ENCODE measurements around the gene EIPR1. TPM values are rescaled to one million over a fixed set of nuclear protein-coding genes. Genes with fewer than 3 reads are reported as not detected.

Gene EIPR1
- total RNA-seq, 2 donors from 2014 or later: 14.1 to 16.3 TPM

- DNase-seq (ENCODE audit: low spot score): no peak
- intact Hi-C loops (cut with DNase I): no loop called here
These were observed 27.7 kb upstream of the EIPR1 start for GRCh38 chr2:3405307-3405706.

DNA sequence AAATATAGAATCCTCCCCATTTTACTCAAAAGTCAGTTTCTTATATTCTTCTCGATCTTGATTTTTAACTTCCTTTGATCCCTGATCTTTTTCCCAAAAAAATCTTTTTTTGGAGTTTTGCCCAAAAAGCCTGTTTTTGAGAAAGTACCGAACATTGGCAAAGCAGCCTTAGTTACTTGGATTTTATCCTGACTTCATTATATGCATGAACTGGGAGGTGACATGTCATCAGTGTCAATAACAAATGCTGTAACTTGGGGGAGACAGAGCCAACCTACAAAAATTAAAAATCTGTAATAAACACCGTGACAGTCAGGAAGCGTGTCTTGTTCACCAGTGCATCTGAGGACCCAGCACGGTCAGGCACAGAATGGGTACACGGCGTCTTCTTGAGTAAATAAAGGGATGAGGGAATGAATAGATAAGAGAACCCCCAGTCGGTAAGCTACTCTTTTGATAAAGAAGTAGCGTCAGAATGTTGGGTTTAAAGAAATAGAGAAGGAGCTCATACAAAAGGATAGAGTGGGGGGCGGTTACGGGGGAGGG is 26.8 kb upstream of the EIPR1 start:
- intact Hi-C loops (cut with DNase I): no loop called here
- DNase-seq (ENCODE audit: low spot score): no peak

GRCh38 chr2:3403587-3404334 is 26.1 kb upstream of the EIPR1 start:
- no peak for DNase-seq (ENCODE audit: low spot score)
- intact Hi-C loops (cut with DNase I): no loop called here

DNA sequence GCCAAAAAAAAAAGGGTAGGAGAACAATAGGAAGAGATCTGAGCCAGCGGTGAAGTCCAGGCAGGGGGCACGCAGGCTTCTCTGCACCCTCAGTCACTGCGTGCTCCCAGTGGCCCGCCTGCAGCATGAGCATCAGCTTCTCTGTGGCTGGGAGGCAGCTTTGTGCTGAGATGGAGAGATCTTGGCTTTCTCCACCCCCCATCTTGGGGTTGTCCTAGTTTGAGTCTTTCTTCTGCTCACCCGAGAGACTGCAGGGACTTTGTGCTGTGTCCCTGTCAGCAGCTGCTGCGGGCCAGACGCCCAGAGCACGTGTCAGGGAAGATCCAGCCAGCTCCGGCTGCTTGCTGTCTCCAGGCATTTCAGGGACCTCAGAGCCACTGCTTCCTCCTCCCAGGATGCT is 22.2 kb upstream of the EIPR1 start:
- no peak for DNase-seq (ENCODE audit: low spot score)
- intact Hi-C loops (cut with DNase I): no loop called here

DNA sequence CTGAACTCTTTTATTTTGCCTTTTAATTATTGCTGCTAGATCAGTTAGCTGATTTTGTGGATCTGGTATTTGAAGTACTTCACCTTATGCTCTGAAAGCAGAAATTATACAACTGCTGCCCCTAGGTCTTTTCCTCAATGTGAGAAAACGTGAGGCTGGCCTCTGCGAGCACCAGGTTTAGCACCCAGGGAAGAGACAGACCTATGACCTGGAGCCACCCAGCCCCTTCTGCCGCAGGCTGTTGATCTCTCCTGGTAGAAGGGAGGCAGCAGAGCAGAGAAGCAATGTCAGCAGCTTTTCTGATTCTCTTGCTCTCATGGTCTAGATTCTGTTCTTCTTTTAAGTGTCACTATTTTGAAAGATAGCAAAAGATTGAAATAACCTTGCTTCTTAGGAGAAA is 21.8 kb upstream of the EIPR1 start:
- DNase-seq (ENCODE audit: low spot score): no peak
- intact Hi-C loops (cut with DNase I): no loop called here

DNA sequence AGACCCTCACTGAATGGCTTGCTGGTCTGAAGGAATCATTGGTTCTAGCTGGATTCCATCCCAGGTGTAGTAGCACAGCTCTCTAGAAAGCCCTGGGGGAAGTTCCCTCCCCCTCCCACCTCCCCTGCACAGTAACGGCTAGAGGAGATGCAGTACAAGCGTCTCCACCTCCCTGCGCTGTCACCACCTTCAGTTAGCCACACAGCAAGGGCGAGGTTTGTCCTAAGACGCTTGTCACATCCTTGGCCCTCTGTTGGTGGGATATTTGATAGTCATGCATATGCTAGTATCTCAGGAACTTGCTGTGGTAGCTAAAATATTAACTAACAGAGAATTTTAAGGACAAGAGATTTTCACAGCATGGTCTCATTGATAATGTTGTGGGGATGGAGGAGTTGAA is 21.2 kb upstream of the EIPR1 start:
- no peak for DNase-seq (ENCODE audit: low spot score)
- intact Hi-C loops (cut with DNase I): no loop called here

GRCh38 chr2:3396920-3397559 is 19.4 kb upstream of the EIPR1 start:
- intact Hi-C loops (cut with DNase I): no loop called here
- no peak for DNase-seq (ENCODE audit: low spot score)

- DNase-seq (ENCODE audit: low spot score): no peak
- intact Hi-C loops (cut with DNase I): no loop called here
These were observed 14.6 kb upstream of the EIPR1 start for GRCh38 chr2:3392216-3392615.

- intact Hi-C loops (cut with DNase I): no loop called here
- no peak for DNase-seq (ENCODE audit: low spot score)
These were observed 12.4 kb upstream of the EIPR1 start for GRCh38 chr2:3390041-3390440.

GRCh38 chr2:3389193-3389592 is 11.6 kb upstream of the EIPR1 start:
- no peak for DNase-seq (ENCODE audit: low spot score)
- intact Hi-C loops (cut with DNase I): no loop called here

GRCh38 chr2:3388412-3388738 is 10.8 kb upstream of the EIPR1 start:
- DNase-seq (ENCODE audit: low spot score): no peak
- intact Hi-C loops (cut with DNase I): no loop called here

GRCh38 chr2:3387644-3388411 is 10.2 kb upstream of the EIPR1 start:
- DNase-seq (ENCODE audit: low spot score): peak; percentile 70
- intact Hi-C loops (cut with DNase I): loop anchor here in 1 of 2 donors (1.0 kb wide), 1 partner anchor 21 kb away; no protein-coding TSS in a partner anchor

DNA sequence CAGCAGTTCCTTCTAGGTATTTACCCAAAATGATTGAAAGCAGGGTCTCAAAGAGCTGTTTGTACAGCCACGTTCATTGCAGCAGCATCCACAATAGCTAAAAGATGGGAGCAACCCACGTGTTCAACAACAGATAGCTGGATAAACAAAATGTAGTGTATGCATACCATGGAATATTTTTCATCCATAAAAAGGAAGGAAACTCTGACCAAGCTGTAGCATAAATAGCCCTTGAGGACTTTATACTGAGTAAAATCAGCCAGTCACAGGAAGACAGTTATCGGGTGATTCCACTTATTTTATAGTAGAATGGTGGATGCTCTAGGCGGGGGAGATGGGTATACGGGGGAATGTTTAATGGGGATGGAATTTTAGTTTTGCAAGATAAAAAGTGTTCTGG is 9.4 kb upstream of the EIPR1 start:
- intact Hi-C loops (cut with DNase I): loop anchor here in 1 of 2 donors (1.0 kb wide), 1 partner anchor 22 kb away; no protein-coding TSS in a partner anchor
- no peak for DNase-seq (ENCODE audit: low spot score)

DNA sequence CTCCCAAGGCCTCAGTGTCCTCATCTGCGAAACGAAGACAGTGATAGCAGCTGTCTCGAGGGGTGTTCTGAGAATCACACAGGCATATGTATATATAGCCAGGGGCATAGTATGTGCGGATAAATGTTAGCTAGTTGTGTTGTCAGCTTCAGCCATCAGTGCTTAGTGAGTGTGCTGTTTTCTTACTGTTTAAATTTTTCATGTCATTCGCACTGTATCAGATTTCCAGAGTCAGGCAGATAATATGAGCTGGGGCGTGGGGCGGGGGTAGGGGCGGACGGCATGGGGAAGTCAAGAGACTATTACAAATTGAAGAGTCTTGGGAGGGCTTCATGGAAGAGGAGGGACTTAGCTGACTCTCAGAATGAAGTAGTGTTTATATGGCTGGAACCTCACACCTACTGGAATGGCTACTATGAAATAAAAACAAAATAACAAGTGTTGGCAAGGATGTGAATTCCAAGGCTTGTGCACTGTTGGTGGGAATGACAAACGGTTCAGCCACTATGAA is 8.9 kb upstream of the EIPR1 start:
- intact Hi-C loops (cut with DNase I): no loop called here
- no peak for DNase-seq (ENCODE audit: low spot score)

DNA sequence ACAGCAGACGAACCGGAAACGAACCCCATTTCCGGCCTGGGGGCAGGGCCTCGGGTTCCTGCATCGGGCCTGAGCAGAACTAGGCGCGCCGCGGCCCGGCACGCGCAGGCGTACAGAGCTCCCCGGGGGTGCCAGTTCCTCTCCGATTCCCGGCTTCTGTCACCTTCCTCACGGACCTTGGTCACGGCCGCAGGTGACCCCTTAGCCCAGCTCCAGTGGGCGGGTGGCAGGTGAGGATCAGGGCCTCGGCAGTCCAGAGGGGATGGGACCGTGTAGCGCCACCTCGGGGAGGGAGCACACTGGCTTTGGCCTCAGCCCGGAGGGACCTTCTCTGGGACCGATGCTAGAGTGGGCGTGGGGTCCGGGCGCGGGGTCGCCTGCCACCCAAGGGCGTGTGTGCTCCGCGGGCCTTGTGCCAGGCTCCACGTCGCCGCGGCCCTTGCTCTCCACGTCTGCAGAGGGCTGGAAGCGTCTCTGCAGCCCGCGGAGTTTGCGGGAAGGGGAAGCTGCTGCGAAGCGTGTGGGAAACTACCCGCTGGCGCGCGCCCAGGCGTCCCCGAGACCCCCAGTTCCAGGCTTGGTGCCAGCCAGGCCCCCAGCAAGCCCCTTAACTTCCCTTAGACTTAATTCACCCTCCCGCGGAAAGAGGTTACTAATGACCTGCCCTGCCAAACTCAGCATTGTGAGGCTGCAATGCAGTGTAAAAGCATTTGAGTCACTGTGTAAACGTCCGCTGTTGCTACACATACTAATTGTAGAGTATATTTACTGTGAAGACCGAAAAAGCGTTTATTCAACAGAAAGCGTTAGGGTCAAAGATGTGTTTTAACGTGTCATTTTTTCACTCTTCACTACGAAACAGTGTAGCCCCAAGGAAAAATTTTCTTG is 2.3 kb upstream of the EIPR1 start, which contains the start of gene TRAPPC12:
Gene TRAPPC12 (plus strand): TSS at position 48 of the 888 bp plus-strand sequence. CDS start 7,930 bp downstream, outside the sequence.
- peak; percentile 97 for DNase-seq (ENCODE audit: low spot score)
- intact Hi-C loops (cut with DNase I): no loop called here

GRCh38 chr2:3379339-3379646 is 1.7 kb upstream of the EIPR1 start:
- intact Hi-C loops (cut with DNase I): no loop called here
- no peak for DNase-seq (ENCODE audit: low spot score)

GRCh38 chr2:3377279-3377611 is 373 bp downstream of the EIPR1 start:
- intact Hi-C loops (cut with DNase I): no loop called here
- no peak for DNase-seq (ENCODE audit: low spot score)

GRCh38 chr2:3376821-3377220 is 797 bp downstream of the EIPR1 start:
- intact Hi-C loops (cut with DNase I): no loop called here
- DNase-seq (ENCODE audit: low spot score): no peak
